H7 (cell line): Measurements from ENCODE around the gene PDHB. TPM values are rescaled to one million over a fixed set of nuclear protein-coding genes. Genes with fewer than 3 reads are reported as not detected.

Source experiments
- total RNA-seq: library from RNA; depleted of rRNA; stranded (reverse); fragments of >200 nt; shearing (Covaris generic); gene quantifications from 2 replicates; pipeline ENCODE4 v1.2.3, GENCODE V29; 2014; rRNA removed

PDHB gene
- total RNA-seq, 1 experiment from 2014 or later: 219 TPM

Other genes starting within 250 kb of the PDHB start
- not detected in 2 replicates for gene DNASE1L3, start 222.9 kb downstream of the PDHB start, total RNA-seq
- gene ABHD6, start 196.0 kb downstream of the PDHB start, total RNA-seq: 6.2 and 7.0 TPM in 2 replicates
- gene RPP14, start 127.6 kb downstream of the PDHB start, total RNA-seq: 13.0 and 22.0 TPM in 2 replicates
- gene HTD2, start 127.3 kb downstream of the PDHB start, total RNA-seq: 12.3 and 18.2 TPM in 2 replicates
- 12.9 and 14.0 TPM in 2 replicates for gene PXK, start 100.9 kb downstream of the PDHB start, total RNA-seq
- 22.9 and 24.7 TPM in 2 replicates for gene KCTD6, start 58.3 kb upstream of the PDHB start, total RNA-seq
- gene ACOX2, start 103.4 kb upstream of the PDHB start, total RNA-seq: 2.9 and 4.2 TPM in 2 replicates
- gene FAM107A, start 143.6 kb upstream of the PDHB start, total RNA-seq: 0.07 TPM in 1 of 2 replicates, not detected in the other
- not detected in 2 replicates for gene FAM3D, start 232.9 kb upstream of the PDHB start, total RNA-seq